NCI-H1105 (cell line): Measurements from ENCODE around the gene VIPAS39.

ENCODE experiments used
- DNase-seq: peaks from one replicate; lab custom pipeline; 2025; lab: John Stamatoyannopoulos, UW

Gene VIPAS39

DNA sequence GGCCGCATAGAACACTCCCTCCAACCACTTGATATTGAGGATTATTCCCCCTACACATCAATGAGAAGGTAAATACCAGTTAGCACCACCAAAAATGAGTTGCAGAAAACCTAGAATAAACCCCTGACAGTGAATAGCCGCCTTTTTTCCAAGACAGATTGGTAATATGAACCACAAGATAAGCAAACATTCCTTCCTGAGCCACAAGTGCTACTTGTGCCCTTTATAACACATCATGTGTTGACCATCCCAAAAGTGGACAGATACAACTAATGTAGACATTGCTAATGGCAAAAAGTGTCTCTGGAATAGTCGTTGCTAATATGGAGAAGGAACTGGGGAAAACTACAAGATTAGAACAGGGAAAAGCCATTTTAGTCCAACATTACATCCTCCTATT, 51.3 kb downstream of the VIPAS39 start:
- DNase-seq, result no peak

DNA sequence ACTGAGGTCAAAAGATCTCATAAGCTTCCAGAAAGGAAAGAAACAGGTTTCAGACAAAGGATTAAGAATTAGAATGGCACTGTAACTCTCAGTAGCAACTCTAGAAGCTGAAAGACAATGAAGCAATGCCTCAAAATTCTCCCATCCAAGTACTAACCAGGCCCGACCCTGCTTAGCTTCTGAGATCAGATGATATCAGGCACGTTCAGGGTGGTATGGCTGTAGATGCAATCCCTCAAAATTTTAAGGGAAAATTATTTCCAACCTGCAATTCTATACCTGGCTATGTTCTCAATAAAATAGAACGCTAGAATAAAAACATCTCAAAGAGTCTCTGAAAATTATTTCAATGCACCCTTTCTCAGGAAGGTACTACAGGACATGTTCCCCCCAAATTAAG, 53.6 kb downstream of the VIPAS39 start:
- no peak for DNase-seq

DNA sequence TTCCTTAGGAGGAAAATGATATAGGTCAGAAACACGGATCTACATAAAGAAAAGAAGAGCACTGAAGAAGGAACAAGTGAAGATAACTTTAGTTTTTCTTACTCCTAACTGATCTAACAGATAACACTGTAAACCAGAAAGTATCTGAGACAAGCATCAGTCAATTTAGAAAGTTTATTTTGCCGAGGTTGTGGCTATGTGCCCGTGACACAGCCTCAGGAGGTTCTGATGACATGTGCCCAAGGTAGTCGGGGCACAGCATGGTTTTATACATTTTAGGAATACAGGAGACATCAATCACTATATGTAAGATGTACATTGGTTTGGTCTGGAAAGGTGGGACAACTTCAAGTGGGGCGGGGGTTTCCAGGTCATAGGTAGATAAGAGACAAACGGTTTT, 57.2 kb downstream of the VIPAS39 start:
- DNase-seq, result no peak

DNA sequence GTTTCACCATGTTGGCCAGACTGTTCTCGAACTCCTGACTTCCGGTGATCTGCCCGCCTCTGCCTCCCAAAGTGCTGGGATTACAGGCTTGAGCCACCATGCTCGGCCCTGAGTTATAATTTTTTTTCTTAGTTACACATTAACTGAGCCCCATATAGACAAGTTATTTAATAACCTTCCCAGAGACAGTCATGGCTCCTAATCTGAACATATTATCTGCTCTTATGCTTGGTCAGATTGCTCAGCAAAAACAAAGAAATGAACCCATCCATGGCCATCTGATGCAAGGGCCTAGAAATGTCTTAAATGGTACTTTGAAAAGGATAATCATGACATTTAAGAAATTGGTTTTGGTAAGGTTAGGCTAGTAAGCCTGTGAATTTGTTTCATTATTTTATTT, 67.2 kb downstream of the VIPAS39 start:
- no peak for DNase-seq

DNA sequence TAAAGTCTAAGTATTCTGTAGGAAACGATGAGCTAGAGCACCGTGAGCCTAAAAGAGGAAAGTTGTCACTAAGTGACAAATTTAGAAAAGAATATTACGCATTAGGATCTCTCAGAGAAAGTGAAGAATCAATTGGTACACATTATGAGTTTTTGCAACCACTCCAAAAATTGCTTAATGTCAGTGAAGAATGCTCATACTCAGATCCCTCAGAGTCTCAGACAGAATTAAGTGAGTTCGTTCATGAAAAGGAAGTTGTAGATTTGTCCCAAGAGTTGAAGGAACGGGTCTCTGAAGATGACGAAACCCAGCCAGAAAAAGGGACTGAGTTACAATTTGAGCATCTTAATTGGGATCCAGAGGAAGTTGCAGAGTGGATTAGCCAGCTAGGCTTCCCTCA, 78.7 kb downstream of the VIPAS39 start:
- no peak for DNase-seq

DNA sequence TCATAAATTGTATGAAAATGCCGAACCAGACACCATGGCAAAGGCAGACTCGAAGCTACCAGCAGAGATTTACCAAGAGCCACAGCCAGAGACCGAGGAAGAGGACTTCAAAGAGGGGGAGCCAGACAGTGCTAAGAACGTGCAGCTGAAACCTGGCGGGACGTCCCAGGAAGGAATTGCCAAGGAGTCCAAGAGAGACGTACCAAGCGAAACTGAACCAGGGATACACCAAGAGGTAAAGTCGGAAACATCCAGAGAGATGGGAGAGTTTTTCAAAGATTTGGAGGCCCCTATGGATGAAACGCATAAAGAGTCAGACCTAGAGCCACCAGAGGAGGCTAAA, 79.9 kb downstream of the VIPAS39 start:
- no peak for DNase-seq

DNA sequence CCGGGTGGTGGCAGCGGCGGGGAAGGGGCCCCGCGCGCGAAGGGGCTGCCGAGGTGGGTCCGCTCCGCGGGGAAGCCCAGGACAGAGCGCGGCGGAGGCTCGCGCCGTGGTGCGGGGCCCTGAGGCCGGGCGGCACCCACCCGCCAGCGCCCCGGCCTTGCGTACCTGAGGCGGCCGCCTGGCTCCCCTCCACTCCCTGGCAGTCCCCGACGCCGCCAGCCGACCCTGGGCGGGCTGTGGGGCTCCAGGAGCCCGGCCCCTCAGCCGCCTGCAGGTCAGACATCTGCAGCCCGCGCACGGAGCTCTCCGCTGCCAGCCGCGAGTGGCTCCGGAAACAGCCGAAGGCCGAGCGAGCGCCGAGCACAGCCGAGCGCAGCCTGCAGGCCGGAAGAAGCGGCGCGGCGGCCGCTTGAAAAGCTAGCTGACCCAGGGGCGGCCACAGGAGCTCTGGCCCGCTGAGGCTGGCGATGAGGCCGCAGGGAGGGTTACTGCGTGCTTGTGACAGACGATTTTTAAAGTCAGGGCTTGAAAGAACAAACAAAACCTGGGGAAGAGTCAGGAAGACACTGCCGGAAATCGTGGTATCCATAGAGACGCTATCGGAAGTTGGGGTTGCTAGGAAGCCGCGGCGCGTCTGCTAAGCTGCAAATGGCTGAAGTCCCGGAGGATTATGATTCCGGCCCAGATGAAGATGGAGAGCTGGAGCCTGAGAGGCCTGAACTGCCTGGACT, 80.5 kb downstream of the VIPAS39 start, which contains the start of the genes SAMD15 and TMED8:
Gene SAMD15 (plus strand): TSS at position 609 of the 731 bp plus-strand sequence. CDS start 40 bp downstream, at position 649.
Gene TMED8 (minus strand): TSS at position 324 of the 731 bp plus-strand sequence. CDS start 41 bp downstream, at position 283.
- DNase-seq, result peak; percentile 84
